H4 (cell line): ENCODE results near the gene DLAT. TPM values are rescaled to one million over a fixed set of nuclear protein-coding genes. Genes with fewer than 3 reads are reported as not detected.

ENCODE experiments used
- total RNA-seq: library from RNA; depleted of rRNA; stranded (reverse); fragments of >200 nt; shearing (Covaris generic); gene quantifications from 2 replicates; pipeline ENCODE4 v1.2.3, GENCODE V29; 2014; rRNA removed

The DLAT gene
- total RNA-seq, 1 experiment from 2014 or later: 49.0 TPM

Other genes with a start within 250 kb of the DLAT start
- 34.1 and 45.9 TPM in 2 replicates for gene ALG9, start 153.8 kb upstream of the DLAT start, total RNA-seq
- 7.5 and 8.1 TPM in 2 replicates for gene FDXACB1, start 146.2 kb upstream of the DLAT start, total RNA-seq
- 22.7 and 28.2 TPM in 2 replicates for gene CFAP68, start 145.9 kb upstream of the DLAT start, total RNA-seq
- gene CRYAB, start 113.6 kb upstream of the DLAT start, total RNA-seq: 0.15 TPM in 1 of 2 replicates, not detected in the other
- gene HSPB2, start 112.7 kb upstream of the DLAT start, total RNA-seq: not detected in 2 replicates
- not detected in 2 replicates for gene C11orf52, start 106.5 kb upstream of the DLAT start, total RNA-seq
- 4.4 and 6.3 TPM in 2 replicates for gene DIXDC1, start 88.1 kb upstream of the DLAT start, total RNA-seq
- gene PIH1D2, start 48.6 kb downstream of the DLAT start, total RNA-seq: 1.4 and 2.1 TPM in 2 replicates
- gene NKAPD1, start 48.9 kb downstream of the DLAT start, total RNA-seq: 24.0 and 40.7 TPM in 2 replicates
- gene TIMM8B, start 61.3 kb downstream of the DLAT start, total RNA-seq: 73.5 and 88.2 TPM in 2 replicates
- 207 and 214 TPM in 2 replicates for gene SDHD, start 61.5 kb downstream of the DLAT start, total RNA-seq
- gene IL18, start 138.7 kb downstream of the DLAT start, total RNA-seq: 10.3 and 19.9 TPM in 2 replicates
- 0.35 TPM in 1 of 2 replicates, not detected in the other for gene TEX12, start 142.0 kb downstream of the DLAT start, total RNA-seq
- 1.2 TPM in 1 of 2 replicates, not detected in the other for gene BCO2, start 150.1 kb downstream of the DLAT start, total RNA-seq
- 41.8 and 51.6 TPM in 2 replicates for gene PTS, start 201.0 kb downstream of the DLAT start, total RNA-seq
- not detected in 2 replicates for gene PLET1, start 235.5 kb downstream of the DLAT start, total RNA-seq